ENCODE results near the gene CYBC1.

CYBC1 gene

GRCh38 chr17:82494236-82495055, 43.9 kb upstream of the CYBC1 start:
- DNase-seq (ENCODE audit: low spot score): peak; percentile 93
- in situ Hi-C loops (cut with MboI; ENCODE audit: low pct_unique_long_range_greater_than_20kb, low sequenced_read_pairs, unreplicated experiment): no loop called here
- peak; percentile 97 for TF ChIP-seq CTCF (IDR thresholded peaks at IDR 0.05; ENCODE audit: extremely low read depth, insufficient read depth, missing control alignments)

GRCh38 chr17:82493226-82493781, 42.8 kb upstream of the CYBC1 start:
- DNase-seq (ENCODE audit: low spot score): no peak
- in situ Hi-C loops (cut with MboI; ENCODE audit: low pct_unique_long_range_greater_than_20kb, low sequenced_read_pairs, unreplicated experiment): no loop called here
- TF ChIP-seq CTCF (IDR thresholded peaks at IDR 0.05; ENCODE audit: extremely low read depth, insufficient read depth, missing control alignments): no peak

GRCh38 chr17:82492643-82493225, 42.2 kb upstream of the CYBC1 start:
- in situ Hi-C loops (cut with MboI; ENCODE audit: low pct_unique_long_range_greater_than_20kb, low sequenced_read_pairs, unreplicated experiment): no loop called here
- DNase-seq (ENCODE audit: low spot score): no peak
- TF ChIP-seq CTCF (IDR thresholded peaks at IDR 0.05; ENCODE audit: extremely low read depth, insufficient read depth, missing control alignments): no peak

GRCh38 chr17:82491533-82491932, 41.0 kb upstream of the CYBC1 start:
- TF ChIP-seq CTCF (IDR thresholded peaks at IDR 0.05; ENCODE audit: extremely low read depth, insufficient read depth, missing control alignments): no peak
- in situ Hi-C loops (cut with MboI; ENCODE audit: low pct_unique_long_range_greater_than_20kb, low sequenced_read_pairs, unreplicated experiment): no loop called here
- no peak for DNase-seq (ENCODE audit: low spot score)

- no peak for TF ChIP-seq CTCF (IDR thresholded peaks at IDR 0.05; ENCODE audit: extremely low read depth, insufficient read depth, missing control alignments)
- in situ Hi-C loops (cut with MboI; ENCODE audit: low pct_unique_long_range_greater_than_20kb, low sequenced_read_pairs, unreplicated experiment): no loop called here
- no peak for DNase-seq (ENCODE audit: low spot score)
These were observed 40.6 kb upstream of the CYBC1 start for GRCh38 chr17:82491196-82491530.

GRCh38 chr17:82490512-82491195, 40.1 kb upstream of the CYBC1 start:
- DNase-seq (ENCODE audit: low spot score): no peak
- in situ Hi-C loops (cut with MboI; ENCODE audit: low pct_unique_long_range_greater_than_20kb, low sequenced_read_pairs, unreplicated experiment): no loop called here
- TF ChIP-seq CTCF (IDR thresholded peaks at IDR 0.05; ENCODE audit: extremely low read depth, insufficient read depth, missing control alignments): no peak
